Measurements from ENCODE around the gene PAQR5. TPM values are rescaled to one million over a fixed set of nuclear protein-coding genes. Genes with fewer than 3 reads are reported as not detected.

PAQR5 gene
- total RNA-seq, 1 donor from 2014 or later = 1.2 TPM

- no peak overlapping the region for H2AFZ ChIP-seq (ENCODE audit: low read depth, low read length)
Observed at GRCh38 chr15:69375151-69375790, 76.6 kb downstream of the PAQR5 start.

GRCh38 chr15:69377216-69377970, 78.7 kb downstream of the PAQR5 start:
- Mint-ChIP-seq H3K36me3 (ENCODE audit: low read depth, unreplicated experiment) (no peaks in the 10 kb centered on the region), H3K9me3 (ENCODE audit: unreplicated experiment) (no peaks in the 10 kb centered on the region), H3K4me1 (ENCODE audit: low read depth, unreplicated experiment) (no peaks in the 10 kb centered on the region), H3K4me3 (ENCODE audit: unreplicated experiment) (no peak overlapping the region), H3K27me3 (ENCODE audit: low read depth, unreplicated experiment) (peaks cover 33% of the 10 kb centered on the region), H3K27ac (ENCODE audit: unreplicated experiment) (no peak overlapping the region)
- no peaks in the 10 kb centered on the region for H3K79me2 ChIP-seq (ENCODE audit: insufficient read depth, low read length)
- H4K20me1 ChIP-seq (ENCODE audit: insufficient read depth, low read length) = no peaks in the 10 kb centered on the region
- no peak overlapping the region for H3K4me2 ChIP-seq (ENCODE audit: low read length)
- DNase-seq (ENCODE audit: low read depth) (no peak), FAIRE-seq (no peak)
- no peaks in the 10 kb centered on the region for H3K36me3 ChIP-seq (ENCODE audit: insufficient read depth, low read length)
- no peak overlapping the region for H3K9ac ChIP-seq (ENCODE audit: low read length)
- H3K27ac ChIP-seq (ENCODE audit: low read depth, low read length) = no peak overlapping the region
- H3K27me3 ChIP-seq (ENCODE audit: insufficient read depth, low read length) = no peaks in the 10 kb centered on the region
- H3K9me3 ChIP-seq (ENCODE audit: insufficient read depth, low read depth, low read length) = no peaks in the 10 kb centered on the region
- no peak overlapping the region for H2AFZ ChIP-seq (ENCODE audit: low read depth, low read length)
- no peak overlapping the region for H3K4me3 ChIP-seq (ENCODE audit: insufficient read depth, low read depth, low read length)
- TF ChIP-seq CTCF (IDR thresholded peaks at IDR 0.05; ENCODE audit: insufficient read depth, low read depth, low read length) (no peak), EZH2 (IDR thresholded peaks at IDR 0.05; ENCODE audit: insufficient read depth, low read length) (no peak)
- H3K4me1 ChIP-seq (ENCODE audit: insufficient read depth, low read length) = no peaks in the 10 kb centered on the region

More at GRCh38 chr15:69375151-69375790, 76.6 kb downstream of the PAQR5 start:
- FAIRE-seq = no peak
- peaks cover 17% of the 10 kb centered on the region for H3K27me3 Mint-ChIP-seq (ENCODE audit: low read depth, unreplicated experiment)
- no peaks in the 10 kb centered on the region for H3K4me1 Mint-ChIP-seq (ENCODE audit: low read depth, unreplicated experiment)
- no peaks in the 10 kb centered on the region for H3K4me1 ChIP-seq (ENCODE audit: insufficient read depth, low read length)
- TF ChIP-seq CTCF (IDR thresholded peaks at IDR 0.05; ENCODE audit: insufficient read depth, low read depth, low read length) = no peak
- no peak for TF ChIP-seq EZH2 (IDR thresholded peaks at IDR 0.05; ENCODE audit: insufficient read depth, low read length)
- H3K4me3 ChIP-seq (ENCODE audit: insufficient read depth, low read depth, low read length) = no peak overlapping the region
- H3K4me3 Mint-ChIP-seq (ENCODE audit: unreplicated experiment) = no peak overlapping the region
- no peaks in the 10 kb centered on the region for H3K79me2 ChIP-seq (ENCODE audit: insufficient read depth, low read length)
- H3K9ac ChIP-seq (ENCODE audit: low read length) = no peak overlapping the region
- no peaks in the 10 kb centered on the region for H3K9me3 Mint-ChIP-seq (ENCODE audit: unreplicated experiment)
- H4K20me1 ChIP-seq (ENCODE audit: insufficient read depth, low read length) = no peaks in the 10 kb centered on the region
- no peak overlapping the region for H3K27ac ChIP-seq (ENCODE audit: low read depth, low read length)
- no peaks in the 10 kb centered on the region for H3K36me3 ChIP-seq (ENCODE audit: insufficient read depth, low read length)
- H3K9me3 ChIP-seq (ENCODE audit: insufficient read depth, low read depth, low read length) = no peaks in the 10 kb centered on the region
- H3K36me3 Mint-ChIP-seq (ENCODE audit: low read depth, unreplicated experiment) = no peaks in the 10 kb centered on the region
- no peaks in the 10 kb centered on the region for H3K27me3 ChIP-seq (ENCODE audit: insufficient read depth, low read length)
- H3K4me2 ChIP-seq (ENCODE audit: low read length) = no peak overlapping the region
- no peak overlapping the region for H3K27ac Mint-ChIP-seq (ENCODE audit: unreplicated experiment)
- no peak for DNase-seq (ENCODE audit: low read depth)

All from astrocyte (in vitro differentiated cells and primary cell).